ENCODE data around the gene CDKAL1.
"Not testable (repeated sequence)": the region's sequence is repeated elsewhere in the genome, so short reads cannot be mapped to it uniquely, and the experiment has no call there.

CDKAL1 gene

GRCh38 chr6:20715135-20715806, 181.0 kb downstream of the CDKAL1 start:
- no peak for DNase-seq

- no peak for DNase-seq
Measured at GRCh38 chr6:20716865-20717264, 182.6 kb downstream of the CDKAL1 start.

- no peak for DNase-seq
Measured at GRCh38 chr6:20717743-20718142, 183.5 kb downstream of the CDKAL1 start.

GRCh38 chr6:20718705-20719653, 184.7 kb downstream of the CDKAL1 start:
- no peak for DNase-seq

- no peak for DNase-seq
Measured at GRCh38 chr6:20719980-20720379, 185.7 kb downstream of the CDKAL1 start.

- DNase-seq, result not testable (repeated sequence)
Measured at GRCh38 chr6:20721121-20721520, 186.9 kb downstream of the CDKAL1 start.

GRCh38 chr6:20722455-20722854, 188.2 kb downstream of the CDKAL1 start:
- no peak for DNase-seq

- no peak for DNase-seq
Measured at GRCh38 chr6:20723236-20723635, 189.0 kb downstream of the CDKAL1 start.

- no peak for DNase-seq
Measured at GRCh38 chr6:20724443-20725190, 190.4 kb downstream of the CDKAL1 start.

- DNase-seq, result not testable (repeated sequence)
Measured at GRCh38 chr6:20725235-20725634, 191.0 kb downstream of the CDKAL1 start.

GRCh38 chr6:20729086-20729485, 194.8 kb downstream of the CDKAL1 start:
- DNase-seq, result no peak

- not testable (repeated sequence) for DNase-seq
Measured at GRCh38 chr6:20732362-20732761, 198.1 kb downstream of the CDKAL1 start.

- no peak for DNase-seq
Measured at GRCh38 chr6:20732896-20733295, 198.6 kb downstream of the CDKAL1 start.

- DNase-seq, result no peak
Measured at GRCh38 chr6:20737912-20738311, 203.7 kb downstream of the CDKAL1 start.

- DNase-seq, result no peak
Measured at GRCh38 chr6:20740088-20740487, 205.8 kb downstream of the CDKAL1 start.

GRCh38 chr6:20740727-20741126, 206.5 kb downstream of the CDKAL1 start:
- no peak for DNase-seq

- DNase-seq, result no peak
Measured at GRCh38 chr6:20741490-20741889, 207.2 kb downstream of the CDKAL1 start.

- no peak for DNase-seq
Measured at GRCh38 chr6:20744911-20745557, 210.8 kb downstream of the CDKAL1 start.

GRCh38 chr6:20746024-20746423, 211.8 kb downstream of the CDKAL1 start:
- DNase-seq, result no peak

GRCh38 chr6:20746805-20747558, 212.7 kb downstream of the CDKAL1 start:
- no peak for DNase-seq

GRCh38 chr6:20747991-20748390, 213.7 kb downstream of the CDKAL1 start:
- no peak for DNase-seq
